ENCODE data around the gene HRH1.

Gene HRH1

GRCh38 chr3:11287404-11287803 lies 133.1 kb downstream of the HRH1 start:
- DNase-seq, result no peak

GRCh38 chr3:11288021-11288491 lies 133.8 kb downstream of the HRH1 start:
- no peak for DNase-seq

GRCh38 chr3:11288786-11289637 lies 134.7 kb downstream of the HRH1 start:
- no peak for DNase-seq

GRCh38 chr3:11289864-11290263 lies 135.6 kb downstream of the HRH1 start:
- no peak for DNase-seq

- no peak for DNase-seq
Observed at GRCh38 chr3:11290743-11291680, 136.7 kb downstream of the HRH1 start.

- DNase-seq, result no peak
Observed at GRCh38 chr3:11291808-11292207, 137.5 kb downstream of the HRH1 start.

- no peak for DNase-seq
Observed at GRCh38 chr3:11297126-11297525, 142.8 kb downstream of the HRH1 start.

GRCh38 chr3:11300970-11301369 lies 146.7 kb downstream of the HRH1 start:
- DNase-seq, result no peak

- DNase-seq, result no peak
Observed at GRCh38 chr3:11302444-11302843, 148.2 kb downstream of the HRH1 start.

- DNase-seq, result no peak
Observed at GRCh38 chr3:11304175-11304574, 149.9 kb downstream of the HRH1 start.

- no peak for DNase-seq
Observed at GRCh38 chr3:11305509-11305908, 151.2 kb downstream of the HRH1 start.

- no peak for DNase-seq
Observed at GRCh38 chr3:11306817-11307589, 152.7 kb downstream of the HRH1 start.

- DNase-seq, result no peak
Observed at GRCh38 chr3:11307830-11308432, 153.6 kb downstream of the HRH1 start.

GRCh38 chr3:11310258-11310657 lies 156.0 kb downstream of the HRH1 start:
- DNase-seq, result no peak

- no peak for DNase-seq
Observed at GRCh38 chr3:11312166-11312565, 157.9 kb downstream of the HRH1 start.

Data from DMS153 (cell line).